HEK293 (cell line): ENCODE measurements around the gene MYO7A.

Experiments used
- CTCF ChIA-PET: fragments of 350-600 bp; formaldehyde crosslinking; extraction: SDS; loops from one replicate; lab custom pipeline; 2021; ENCODE audit warnings: antibody characterized with exemption; lab: Yijun Ruan, JAX
- POLR2A ChIA-PET: fragments of 300-600 bp; formaldehyde crosslinking; extraction: SDS; loops from one replicate; lab custom pipeline; 2020; ENCODE audit warnings: antibody characterized with exemption, inconsistent platforms; lab: Yijun Ruan, JAX
- H3K27ac ChIP-seq: fragments of 200-500 bp; sonication (Bioruptor generic); 2 replicates; pipeline ENCODE4 v1.5.1; 2014; ENCODE audit warnings: low read depth, low read length, control low read depth, inconsistent platforms; ENCODE audit errors: extremely low read depth
- H3K36me3 ChIP-seq, 2 experiments: fragments of 200-500 bp in 1 of 2; sonication (Bioruptor generic) in 1 of 2; 1 replicate in 1 of 2; 2 replicates in 1 of 2; pipeline ENCODE4 v1.5.1; 2014 to 2017; ENCODE audit warnings: inconsistent platforms in 2 of 2, low read length in 2 of 2; ENCODE audit not compliant: control insufficient read depth in 2 of 2, insufficient read depth in 1 of 2
- H3K4me1 ChIP-seq: fragments of 200-500 bp; sonication (Bioruptor generic); 2 replicates; pipeline ENCODE4 v1.5.1; 2014; ENCODE audit warnings: mild to moderate bottlenecking, low read length, inconsistent platforms; ENCODE audit not compliant: control insufficient read depth, insufficient read depth
- H3K4me3 ChIP-seq: 2 replicates; pipeline ENCODE4 v1.5.1; 2011; ENCODE audit warnings: low read depth, mild to moderate bottlenecking, control low read depth, low read length, moderate library complexity
- H3K9me3 ChIP-seq: fragments of 200-500 bp; sonication (Bioruptor generic); 2 replicates; pipeline ENCODE4 v1.5.1; 2014; ENCODE audit warnings: low read depth, low read length, inconsistent platforms; ENCODE audit not compliant: control insufficient read depth, insufficient read depth
- ELK4 ChIP-seq: IDR thresholded peaks from 2 replicates; pipeline ENCODE4 v1.6.1; 2011; ENCODE audit warnings: mild to moderate bottlenecking, low read depth, low read length, borderline replicate concordance
- GFI1B ChIP-seq: fragments of 450-650 bp; formaldehyde crosslinking; IDR thresholded peaks from 2 replicates; pipeline ENCODE4 v1.5.1; 2016; ENCODE audit warnings: missing biosample characterization, missing genetic modification characterization
- GLI2 ChIP-seq: fragments of 450-650 bp; formaldehyde crosslinking; IDR thresholded peaks from 2 replicates; pipeline ENCODE4; 2017; ENCODE audit warnings: missing biosample characterization, missing genetic modification characterization, low read depth, borderline replicate concordance
- KLF1 ChIP-seq: fragments of 450-650 bp; formaldehyde crosslinking; IDR thresholded peaks from 2 replicates; pipeline ENCODE4 v1.5.1; 2016; ENCODE audit warnings: missing biosample characterization, missing genetic modification characterization
- KLF10 ChIP-seq: fragments of 450-650 bp; IDR thresholded peaks from 2 replicates; pipeline ENCODE4 v1.5.1; 2018; ENCODE audit warnings: missing biosample characterization, mild to moderate bottlenecking, missing genetic modification characterization
- PRDM1 ChIP-seq: fragments of 450-650 bp; formaldehyde crosslinking; IDR thresholded peaks from 2 replicates; pipeline ENCODE4; 2016; ENCODE audit warnings: missing biosample characterization, missing genetic modification characterization
- PRDM2 ChIP-seq: fragments of 450-650 bp; formaldehyde crosslinking; IDR thresholded peaks from 2 replicates; pipeline ENCODE4 v1.5.1; 2016; ENCODE audit warnings: missing biosample characterization, missing genetic modification characterization, borderline replicate concordance
- SP7 ChIP-seq: fragments of 450-650 bp; formaldehyde crosslinking; IDR thresholded peaks from 2 replicates; pipeline ENCODE4 v1.5.1; 2016; ENCODE audit warnings: missing biosample characterization, missing genetic modification characterization
- TCF7L2 ChIP-seq: IDR thresholded peaks from 2 replicates; pipeline ENCODE4 v1.6.1; 2011; ENCODE audit warnings: low read depth, mild to moderate bottlenecking, inconsistent platforms, low read length, moderate library complexity, borderline replicate concordance
- WT1 ChIP-seq: fragments of 450-650 bp; formaldehyde crosslinking; IDR thresholded peaks from 2 replicates; pipeline ENCODE4 v1.5.1; 2016; ENCODE audit warnings: missing biosample characterization, missing genetic modification characterization
- ZBTB6 ChIP-seq: fragments of 450-650 bp; formaldehyde crosslinking; IDR thresholded peaks from 2 replicates; pipeline ENCODE4 v1.5.1; 2017; ENCODE audit warnings: missing biosample characterization, missing genetic modification characterization
- ZNF174 ChIP-seq: fragments of 450-650 bp; formaldehyde crosslinking; IDR thresholded peaks from 2 replicates; pipeline ENCODE4 v1.5.0; 2017; ENCODE audit warnings: missing biosample characterization, mild to moderate bottlenecking, missing genetic modification characterization
- ZNF341 ChIP-seq: fragments of 450-650 bp; formaldehyde crosslinking; IDR thresholded peaks from 2 replicates; pipeline ENCODE4; 2016; ENCODE audit warnings: low read depth, missing biosample characterization, missing genetic modification characterization
- ZNF398 ChIP-seq: fragments of 450-650 bp; formaldehyde crosslinking; IDR thresholded peaks from 2 replicates; pipeline ENCODE4 v1.5.1; 2017; ENCODE audit warnings: missing biosample characterization, missing genetic modification characterization
- ZNF501 ChIP-seq: fragments of 450-650 bp; formaldehyde crosslinking; IDR thresholded peaks from 2 replicates; pipeline ENCODE4 v1.5.1; 2016; ENCODE audit warnings: missing biosample characterization, missing genetic modification characterization
- ZNF529 ChIP-seq: fragments of 450-650 bp; formaldehyde crosslinking; IDR thresholded peaks from 2 replicates; pipeline ENCODE4 v1.5.1; 2017; ENCODE audit warnings: missing genetic modification characterization, missing biosample characterization; ENCODE audit not compliant: insufficient replicate concordance
- ZNF585B ChIP-seq: fragments of 450-650 bp; formaldehyde crosslinking; IDR thresholded peaks from 2 replicates; pipeline ENCODE4 v1.5.1; 2016; ENCODE audit warnings: missing biosample characterization, missing genetic modification characterization
- ZNF677 ChIP-seq: fragments of 450-650 bp; IDR thresholded peaks from 2 replicates; pipeline ENCODE4 v1.5.0; 2018; ENCODE audit warnings: missing biosample characterization, mild to moderate bottlenecking, missing genetic modification characterization, moderate library complexity

The MYO7A gene

GRCh38 chr11:77090046-77090372, 38.0 kb upstream of the MYO7A start:
- no peaks in the 10 kb centered on the region for H3K9me3 ChIP-seq
- ChIA-PET CTCF (interaction anchor here (0.6 to 4.1 kb wide), 17 partner anchors 10 to 794 kb away, joined by 3 to 61 read pairs (median 7); no protein-coding TSS in a partner anchor), POLR2A (no interaction called here)
- H3K36me3 ChIP-seq = no peaks in the 10 kb centered on the region
- no peak overlapping the region for H3K27ac ChIP-seq
- no peaks in the 10 kb centered on the region for H3K4me1 ChIP-seq
- no peak for TF ChIP-seq GLI2 (tag by site-specific recombination)
- TF ChIP-seq KLF1 = no peak
- TF ChIP-seq ELK4 = no peak
- TF ChIP-seq WT1 (tag by site-specific recombination) = no peak
- TF ChIP-seq PRDM1 (tag by site-specific recombination) = no peak
- no peak for TF ChIP-seq KLF10 (tag by site-specific recombination)
- TF ChIP-seq PRDM2 (tag by site-specific recombination) = no peak
- no peak for TF ChIP-seq ZNF398 (tag by site-specific recombination)
- TF ChIP-seq ZNF585B (tag by site-specific recombination) = no peak
- TF ChIP-seq ZNF501 = no peak
- no peak for TF ChIP-seq ZNF529
- TF ChIP-seq ZNF341 = no peak
- TF ChIP-seq GFI1B = no peak
- no peak for TF ChIP-seq ZNF677
- no peak for TF ChIP-seq SP7 (tag by site-specific recombination)
- no peak overlapping the region for H3K4me3 ChIP-seq

- Histone ChIP-seq H3K4me3 (no peak overlapping the region), H3K27ac (no peak overlapping the region)
- TF ChIP-seq TCF7L2 = no peak
- TF ChIP-seq ZBTB6 (tag by site-specific recombination) = no peak
- no peak for TF ChIP-seq ZNF174 (tag by site-specific recombination)
- TF ChIP-seq, all 188 proteins: peak for 0
- Histone ChIP-seq H3K4me1 (no peaks in the 10 kb centered on the region), H3K36me3 (no peaks in the 10 kb centered on the region), H3K9me3 (no peaks in the 10 kb centered on the region)
- ChIA-PET POLR2A (interaction anchor here (0.9 kb wide), 1 partner anchor 24 kb away, joined by 3 read pairs; the partner anchor contains the start of gene CAPN5), CTCF (interaction anchor here (0.6 to 4.1 kb wide), 39 partner anchors 8 to 795 kb away, joined by 3 to 61 read pairs (median 5); partner anchors contain the start of gene MYO7A)
Observed at GRCh38 chr11:77090373-77091111, 37.5 kb upstream of the MYO7A start.
